ENCODE data around the gene SLPI.

The SLPI gene

GRCh38 chr20:45211569-45212474 is 42.5 kb downstream of the SLPI start:
- DNase-seq = no peak

GRCh38 chr20:45209924-45210323 is 44.4 kb downstream of the SLPI start:
- no peak for DNase-seq

GRCh38 chr20:45206725-45207124 is 47.6 kb downstream of the SLPI start, which contains the start of gene SEMG1:
Gene SEMG1 (plus strand): TSS chr20:45207033. CDS start chr20:45207054, 21 bp downstream.
- no peak for DNase-seq

All from kidney glomerular epithelial cell (primary cell).